SK-N-SH (cell line): Measurements from ENCODE around the gene PSMC3. TPM values are rescaled to one million over a fixed set of nuclear protein-coding genes. Genes with fewer than 3 reads are reported as not detected.

Experiments
- CTCF ChIA-PET: fragments of 300-600, 350-600 bp; formaldehyde crosslinking; extraction: SDS; loops from one replicate; lab custom pipeline; 2021; lab: Yijun Ruan, JAX
- POLR2A ChIA-PET: fragments of 350-600 bp; sonication (Branson Sonifier 250); formaldehyde crosslinking; extraction: SDS; loops from one replicate; lab custom pipeline; 2020; ENCODE audit warnings: antibody characterized with exemption, inconsistent platforms; lab: Yijun Ruan, JAX
- DNase-seq: peaks from one replicate; pipeline ENCODE4 v3.0.0; 2012
- H2AFZ ChIP-seq: fragments of 200-600 bp; sonication (generic); 2 replicates; pipeline ENCODE4 v1.8.1; 2016; ENCODE audit warnings: antibody characterized with exemption, mild to moderate bottlenecking, low read depth
- H3F3A ChIP-seq: fragments of 200-600 bp; sonication (generic); replicated peaks from 2 replicates; pipeline ENCODE3; 2016; ENCODE audit warnings: antibody characterized with exemption, mild to moderate bottlenecking; ENCODE audit not compliant: insufficient read depth
- H3K27ac ChIP-seq, 2 experiments: fragments of 200-500 bp in 1 of 2; fragments of 200-600 bp in 1 of 2; sonication (Bioruptor generic) in 1 of 2; sonication (generic), shearing (Covaris generic) in 1 of 2; 2 replicates each; pipeline versions ENCODE4 v1.5.1 to v1.6.1; 2014 to 2016; ENCODE audit warnings: low read depth in 2 of 2, inconsistent platforms in 1 of 2, low read length in 1 of 2, mild to moderate bottlenecking in 1 of 2, mixed read lengths in 1 of 2
- H3K27me3 ChIP-seq: fragments of 200-600 bp; sonication (generic), shearing (Covaris generic); 2 replicates; pipeline ENCODE4 v1.6.1; 2016; ENCODE audit warnings: mixed run types; ENCODE audit not compliant: insufficient read depth
- H3K36me3 ChIP-seq, 2 experiments: fragments of 200-500 bp in 1 of 2; fragments of 200-600 bp in 1 of 2; sonication (Bioruptor generic) in 1 of 2; sonication (generic) in 1 of 2; replicated peaks in 1 of 2; 2 replicates each; pipeline versions ENCODE3 to v1.5.1; 2014 to 2016; ENCODE audit warnings: low read length in 1 of 2, mild to moderate bottlenecking in 1 of 2; ENCODE audit not compliant: insufficient read depth in 2 of 2, control insufficient read depth in 1 of 2
- H3K4me1 ChIP-seq, 2 experiments: fragments of 200-500 bp in 1 of 2; fragments of 200-600 bp in 1 of 2; sonication (Bioruptor generic) in 1 of 2; sonication (generic), shearing (Covaris generic) in 1 of 2; 2 replicates each; pipeline versions ENCODE4 v1.5.1 to v1.6.1; 2014 to 2016; ENCODE audit warnings: low read depth in 1 of 2, low read length in 1 of 2, mixed run types in 1 of 2; ENCODE audit not compliant: insufficient read depth in 2 of 2, control insufficient read depth in 1 of 2
- H3K4me2 ChIP-seq: fragments of 200-600 bp; sonication (generic), shearing (Covaris generic); 2 replicates; pipeline ENCODE4 v1.6.1; 2017; ENCODE audit warnings: mixed run types
- H3K4me3 ChIP-seq, 2 experiments: fragments of 200-500 bp in 1 of 2; fragments of 200-600 bp in 1 of 2; sonication (Bioruptor generic) in 1 of 2; sonication (generic), shearing (Covaris generic) in 1 of 2; 2 replicates each; pipeline versions ENCODE4 v1.5.1 to v1.8.1; 2014 to 2016; ENCODE audit warnings: low read depth in 2 of 2, inconsistent platforms in 1 of 2, low read length in 1 of 2, mild to moderate bottlenecking in 1 of 2, mixed read lengths in 1 of 2, moderate library complexity in 1 of 2
- H3K79me2 ChIP-seq: fragments of 200-600 bp; sonication (generic); 2 replicates; pipeline ENCODE4 v1.8.1; 2017; ENCODE audit warnings: mild to moderate bottlenecking; ENCODE audit not compliant: insufficient read depth
- H3K9ac ChIP-seq: fragments of 200-600 bp; sonication (generic); 2 replicates; pipeline ENCODE4 v1.6.1; 2017; ENCODE audit warnings: mixed run types
- H3K9me2 ChIP-seq: fragments of 200-600 bp; sonication (generic); 2 replicates; pipeline ENCODE4 v1.6.1; 2017; ENCODE audit warnings: mixed run types
- H3K9me3 ChIP-seq: fragments of 200-600 bp; sonication (generic); 2 replicates; pipeline ENCODE4 v1.6.1; 2017; ENCODE audit warnings: mixed run types, mild to moderate bottlenecking, moderate library complexity
- H4K20me1 ChIP-seq: fragments of 200-600 bp; sonication (generic); 2 replicates; pipeline ENCODE4 v1.6.1; 2017; ENCODE audit warnings: mild to moderate bottlenecking, mixed run types; ENCODE audit not compliant: insufficient read depth
- ELF1 ChIP-seq: IDR thresholded peaks from 2 replicates; pipeline ENCODE4 v1.4.0; 2012
- EP300 ChIP-seq, 2 experiments: IDR thresholded peaks; 2 replicates each; pipeline versions ENCODE4 v1.4.0 to v1.6.1; 2012; ENCODE audit warnings: borderline replicate concordance in 1 of 2, low read depth in 1 of 2, low read length in 1 of 2
- GABPA ChIP-seq: IDR thresholded peaks from 2 replicates; pipeline ENCODE4 v1.4.0; 2012; ENCODE audit warnings: low read depth, mild to moderate bottlenecking
- MAX ChIP-seq: IDR thresholded peaks from 2 replicates; pipeline ENCODE4 v1.4.0; 2012; ENCODE audit warnings: low read depth
- PBX3 ChIP-seq: IDR thresholded peaks from 2 replicates; pipeline ENCODE4; 2012
- RCOR1 ChIP-seq: fragments of 150-350 bp; IDR thresholded peaks from 2 replicates; pipeline ENCODE4 v1.6.1; 2017; ENCODE audit warnings: antibody characterized with exemption, low read length
- TAF1 ChIP-seq: IDR thresholded peaks from 2 replicates; pipeline ENCODE4 v1.6.1; 2012; ENCODE audit warnings: low read depth, mild to moderate bottlenecking, low read length, moderate library complexity, borderline replicate concordance
- TCF12 ChIP-seq: IDR thresholded peaks from 2 replicates; pipeline ENCODE4 v1.4.0; 2012
- TEAD4 ChIP-seq: IDR thresholded peaks from 2 replicates; pipeline ENCODE4 v1.4.0; 2012; ENCODE audit warnings: mild to moderate bottlenecking, borderline replicate concordance; ENCODE audit not compliant: insufficient read depth
- USF1 ChIP-seq: IDR thresholded peaks from 2 replicates; pipeline ENCODE4 v1.4.0; 2012; ENCODE audit warnings: low read depth, borderline replicate concordance
- YY1 ChIP-seq: IDR thresholded peaks from 2 replicates; pipeline ENCODE4 v1.4.0; 2012; ENCODE audit warnings: low read depth, mild to moderate bottlenecking
- WGBS: methylation state at CpG from one replicate; pipeline ENCODE4 v1.1.6; 2017; ENCODE audit warnings: low lambda C conversion rate; 5-methylcytosine and 5-hydroxymethylcytosine counted together
- polyA plus RNA-seq, 3 experiments: library from polyadenylated mRNA; depleted of rRNA; stranded (reverse); fragments of >200 nt; gene quantifications; 2 replicates each; pipeline ENCODE4 v1.2.3, GENCODE V29; 2012
- TF ChIP-seq, protein P1 (sequence below): IDR thresholded peaks from 2 replicates; pipeline ENCODE4 v1.6.1; 2012; ENCODE audit warnings: mild to moderate bottlenecking, low read depth, low read length, moderate library complexity

The PSMC3 gene
- polyA plus RNA-seq, 1 of the 3 experiments (the other 2 are of a cell fraction): 184 TPM

- Histone ChIP-seq H3K4me2 (no peak overlapping the region), H3K27ac (no peak overlapping the region), H3F3A (peaks cover 8% of the 10 kb centered on the region), H3K9me3 (no peaks in the 10 kb centered on the region), H3K79me2 (no peaks in the 10 kb centered on the region), H3K9ac (no peak overlapping the region), H3K4me3 (no peak overlapping the region), H3K9me2 (no peaks in the 10 kb centered on the region), H2AFZ (no peak overlapping the region), H3K36me3 (no peaks in the 10 kb centered on the region), H4K20me1 (no peaks in the 10 kb centered on the region), H3K27me3 (no peaks in the 10 kb centered on the region), H3K4me1 (no peaks in the 10 kb centered on the region)
- TF ChIP-seq MAX (no peak), TCF12 (no peak), YY1 (no peak), PBX3 (no peak), GABPA (no peak), TEAD4 (no peak), USF1 (no peak), RCOR1 (no peak), ELF1 (no peak), TAF1 (no peak), EP300 (IDR thresholded peaks at IDR 0.05; ENCODE audit: borderline replicate concordance in 1 of 2, low read depth in 1 of 2, low read length in 1 of 2) (no peak)
- TF ChIP-seq, protein P1, sequence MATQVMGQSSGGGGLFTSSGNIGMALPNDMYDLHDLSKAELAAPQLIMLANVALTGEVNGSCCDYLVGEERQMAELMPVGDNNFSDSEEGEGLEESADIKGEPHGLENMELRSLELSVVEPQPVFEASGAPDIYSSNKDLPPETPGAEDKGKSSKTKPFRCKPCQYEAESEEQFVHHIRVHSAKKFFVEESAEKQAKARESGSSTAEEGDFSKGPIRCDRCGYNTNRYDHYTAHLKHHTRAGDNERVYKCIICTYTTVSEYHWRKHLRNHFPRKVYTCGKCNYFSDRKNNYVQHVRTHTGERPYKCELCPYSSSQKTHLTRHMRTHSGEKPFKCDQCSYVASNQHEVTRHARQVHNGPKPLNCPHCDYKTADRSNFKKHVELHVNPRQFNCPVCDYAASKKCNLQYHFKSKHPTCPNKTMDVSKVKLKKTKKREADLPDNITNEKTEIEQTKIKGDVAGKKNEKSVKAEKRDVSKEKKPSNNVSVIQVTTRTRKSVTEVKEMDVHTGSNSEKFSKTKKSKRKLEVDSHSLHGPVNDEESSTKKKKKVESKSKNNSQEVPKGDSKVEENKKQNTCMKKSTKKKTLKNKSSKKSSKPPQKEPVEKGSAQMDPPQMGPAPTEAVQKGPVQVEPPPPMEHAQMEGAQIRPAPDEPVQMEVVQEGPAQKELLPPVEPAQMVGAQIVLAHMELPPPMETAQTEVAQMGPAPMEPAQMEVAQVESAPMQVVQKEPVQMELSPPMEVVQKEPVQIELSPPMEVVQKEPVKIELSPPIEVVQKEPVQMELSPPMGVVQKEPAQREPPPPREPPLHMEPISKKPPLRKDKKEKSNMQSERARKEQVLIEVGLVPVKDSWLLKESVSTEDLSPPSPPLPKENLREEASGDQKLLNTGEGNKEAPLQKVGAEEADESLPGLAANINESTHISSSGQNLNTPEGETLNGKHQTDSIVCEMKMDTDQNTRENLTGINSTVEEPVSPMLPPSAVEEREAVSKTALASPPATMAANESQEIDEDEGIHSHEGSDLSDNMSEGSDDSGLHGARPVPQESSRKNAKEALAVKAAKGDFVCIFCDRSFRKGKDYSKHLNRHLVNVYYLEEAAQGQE: no peak
- WGBS: 82% methylated on average over 14 of the region's 16 CpGs
- ChIA-PET CTCF (interaction anchor here (1.2 to 1.3 kb wide), 2 partner anchors 26 to 27 kb away, joined by 3 to 4 read pairs; no protein-coding TSS in a partner anchor), POLR2A (no interaction called here)
- DNase-seq: no peak
Measured at GRCh38 chr11:47437746-47438418, 11.6 kb upstream of the PSMC3 start.
